ENCODE data around the gene MBD5. TPM values are rescaled to one million over a fixed set of nuclear protein-coding genes. Genes with fewer than 3 reads are reported as not detected.

MBD5 gene
- total and polyA plus RNA-seq, 5 donors = 5.6 to 37.0 (median 33.9) TPM

GRCh38 chr2:148231858-148232257, 211.0 kb downstream of the MBD5 start:
- no peak for DNase-seq
- Histone ChIP-seq H3K4me1 (ENCODE audit: control insufficient read depth, insufficient read depth, low read length) (no peaks in the 10 kb centered on the region), H3K9me3 (ENCODE audit: control insufficient read depth, low read length) (no peaks in the 10 kb centered on the region), H3K27me3 (ENCODE audit: control insufficient read depth, insufficient read depth) (no peaks in the 10 kb centered on the region), H3K27ac (ENCODE audit: low read length) (no peak overlapping the region), H3K4me3 (ENCODE audit: low read length) (no peak overlapping the region)
- intact Hi-C loops (cut with DNase I) = no loop called here
- 81% methylated on average over 3 of the region's 3 CpGs for WGBS
- ATAC-seq = no peak

GRCh38 chr2:148234143-148234542, 213.3 kb downstream of the MBD5 start:
- no peaks in the 10 kb centered on the region for H3K27me3 ChIP-seq (ENCODE audit: control insufficient read depth, insufficient read depth)
- no peak overlapping the region for H3K4me3 ChIP-seq (ENCODE audit: low read length)
- ATAC-seq (no peak), DNase-seq (no peak)
- no peak overlapping the region for H3K27ac ChIP-seq (ENCODE audit: low read length)
- no peaks in the 10 kb centered on the region for H3K9me3 ChIP-seq (ENCODE audit: control insufficient read depth, low read length)
- H3K4me1 ChIP-seq (ENCODE audit: control insufficient read depth, insufficient read depth, low read length) = no peaks in the 10 kb centered on the region
- WGBS = 58% methylated on average over 1 of the region's 1 CpG
- intact Hi-C loops (cut with DNase I) = no loop called here

- intact Hi-C loops (cut with DNase I) = no loop called here
- Histone ChIP-seq H3K27ac (ENCODE audit: low read length) (no peak overlapping the region), H3K9me3 (ENCODE audit: control insufficient read depth, low read length) (no peaks in the 10 kb centered on the region), H3K4me3 (ENCODE audit: low read length) (no peak overlapping the region), H3K27me3 (ENCODE audit: control insufficient read depth, insufficient read depth) (no peaks in the 10 kb centered on the region), H3K4me1 (ENCODE audit: control insufficient read depth, insufficient read depth, low read length) (no peaks in the 10 kb centered on the region)
- DNase-seq = no peak
- ATAC-seq = no peak
Observed at GRCh38 chr2:148237911-148238310, 217.0 kb downstream of the MBD5 start.

GRCh38 chr2:148238561-148238960, 217.7 kb downstream of the MBD5 start:
- 95% methylated on average over 4 of the region's 4 CpGs for WGBS
- H3K27ac ChIP-seq (ENCODE audit: low read length) = no peak overlapping the region

GRCh38 chr2:148240838-148241237, 219.9 kb downstream of the MBD5 start:
- Histone ChIP-seq H3K9me3 (ENCODE audit: control insufficient read depth, low read length) (no peaks in the 10 kb centered on the region), H3K27me3 (ENCODE audit: control insufficient read depth, insufficient read depth) (no peaks in the 10 kb centered on the region), H3K27ac (ENCODE audit: low read length) (no peak overlapping the region), H3K4me1 (ENCODE audit: control insufficient read depth, insufficient read depth, low read length) (no peaks in the 10 kb centered on the region), H3K4me3 (ENCODE audit: low read length) (no peak overlapping the region)
- intact Hi-C loops (cut with DNase I) = no loop called here
- WGBS = 97% methylated on average over 1 of the region's 1 CpG
- DNase-seq (no peak), ATAC-seq (no peak)

More at GRCh38 chr2:148238561-148238960, 217.7 kb downstream of the MBD5 start:
- H3K27me3 ChIP-seq (ENCODE audit: control insufficient read depth, insufficient read depth) = no peaks in the 10 kb centered on the region
- intact Hi-C loops (cut with DNase I) = no loop called here
- H3K4me3 ChIP-seq (ENCODE audit: low read length) = no peak overlapping the region
- no peaks in the 10 kb centered on the region for H3K9me3 ChIP-seq (ENCODE audit: control insufficient read depth, low read length)
- DNase-seq = no peak
- no peak for ATAC-seq
- no peaks in the 10 kb centered on the region for H3K4me1 ChIP-seq (ENCODE audit: control insufficient read depth, insufficient read depth, low read length)

- no peaks in the 10 kb centered on the region for H3K4me1 ChIP-seq (ENCODE audit: control insufficient read depth, insufficient read depth, low read length)
- H3K9me3 ChIP-seq (ENCODE audit: control insufficient read depth, low read length) = no peaks in the 10 kb centered on the region
- intact Hi-C loops (cut with DNase I) = no loop called here
- DNase-seq (no peak), ATAC-seq (no peak)
- WGBS = 84% methylated on average over 5 of the region's 5 CpGs
- no peak overlapping the region for H3K4me3 ChIP-seq (ENCODE audit: low read length)
- no peak overlapping the region for H3K27ac ChIP-seq (ENCODE audit: low read length)
- no peaks in the 10 kb centered on the region for H3K27me3 ChIP-seq (ENCODE audit: control insufficient read depth, insufficient read depth)
Observed at GRCh38 chr2:148244593-148245292, 223.9 kb downstream of the MBD5 start.

GRCh38 chr2:148251993-148252392, 231.1 kb downstream of the MBD5 start:
- no peak for ATAC-seq
- WGBS = 86% methylated on average over 5 of the region's 5 CpGs
- no peaks in the 10 kb centered on the region for H3K4me1 ChIP-seq (ENCODE audit: control insufficient read depth, insufficient read depth, low read length)
- no peaks in the 10 kb centered on the region for H3K27me3 ChIP-seq (ENCODE audit: control insufficient read depth, insufficient read depth)
- H3K9me3 ChIP-seq (ENCODE audit: control insufficient read depth, low read length) = no peaks in the 10 kb centered on the region
- intact Hi-C loops (cut with DNase I) = no loop called here
- no peak overlapping the region for H3K27ac ChIP-seq (ENCODE audit: low read length)
- no peak for DNase-seq
- no peak overlapping the region for H3K4me3 ChIP-seq (ENCODE audit: low read length)

- no peaks in the 10 kb centered on the region for H3K9me3 ChIP-seq (ENCODE audit: control insufficient read depth, low read length)
- H3K4me3 ChIP-seq (ENCODE audit: low read length) = no peak overlapping the region
- DNase-seq = no peak
- intact Hi-C loops (cut with DNase I) = no loop called here
- no peaks in the 10 kb centered on the region for H3K27me3 ChIP-seq (ENCODE audit: control insufficient read depth, insufficient read depth)
- no peak for ATAC-seq
- WGBS = 97% methylated on average over 2 of the region's 2 CpGs
- no peaks in the 10 kb centered on the region for H3K4me1 ChIP-seq (ENCODE audit: control insufficient read depth, insufficient read depth, low read length)
- H3K27ac ChIP-seq (ENCODE audit: low read length) = no peak overlapping the region
Observed at GRCh38 chr2:148252646-148253045, 231.8 kb downstream of the MBD5 start.

GRCh38 chr2:148253685-148254084, 232.8 kb downstream of the MBD5 start:
- ATAC-seq = no peak
- WGBS = 96% methylated on average over 6 of the region's 6 CpGs
- no peaks in the 10 kb centered on the region for H3K4me1 ChIP-seq (ENCODE audit: control insufficient read depth, insufficient read depth, low read length)
- H3K27me3 ChIP-seq (ENCODE audit: control insufficient read depth, insufficient read depth) = no peaks in the 10 kb centered on the region
- no peak overlapping the region for H3K4me3 ChIP-seq (ENCODE audit: low read length)
- no peak for DNase-seq
- no peak overlapping the region for H3K27ac ChIP-seq (ENCODE audit: low read length)
- intact Hi-C loops (cut with DNase I) = no loop called here
- H3K9me3 ChIP-seq (ENCODE audit: control insufficient read depth, low read length) = no peaks in the 10 kb centered on the region

GRCh38 chr2:148255929-148256328, 235.0 kb downstream of the MBD5 start:
- intact Hi-C loops (cut with DNase I) = no loop called here
- ATAC-seq = no peak
- H3K27ac ChIP-seq (ENCODE audit: low read length) = no peak overlapping the region
- 96% methylated on average over 8 of the region's 8 CpGs for WGBS
- DNase-seq = no peak
- H3K4me3 ChIP-seq (ENCODE audit: low read length) = no peak overlapping the region
- H3K9me3 ChIP-seq (ENCODE audit: control insufficient read depth, low read length) = no peaks in the 10 kb centered on the region
- H3K27me3 ChIP-seq (ENCODE audit: control insufficient read depth, insufficient read depth) = no peaks in the 10 kb centered on the region
- no peaks in the 10 kb centered on the region for H3K4me1 ChIP-seq (ENCODE audit: control insufficient read depth, insufficient read depth, low read length)

GRCh38 chr2:148257276-148257675, 236.4 kb downstream of the MBD5 start:
- no peak overlapping the region for H3K27ac ChIP-seq (ENCODE audit: low read length)
- no peaks in the 10 kb centered on the region for H3K9me3 ChIP-seq (ENCODE audit: control insufficient read depth, low read length)
- no peaks in the 10 kb centered on the region for H3K4me1 ChIP-seq (ENCODE audit: control insufficient read depth, insufficient read depth, low read length)
- no peaks in the 10 kb centered on the region for H3K27me3 ChIP-seq (ENCODE audit: control insufficient read depth, insufficient read depth)
- DNase-seq = no peak
- no peak overlapping the region for H3K4me3 ChIP-seq (ENCODE audit: low read length)
- 97% methylated on average over 6 of the region's 6 CpGs for WGBS
- intact Hi-C loops (cut with DNase I) = no loop called here
- no peak for ATAC-seq

GRCh38 chr2:148258124-148258523, 237.2 kb downstream of the MBD5 start:
- ATAC-seq (no peak), DNase-seq (no peak)
- 78% methylated on average over 10 of the region's 10 CpGs for WGBS
- intact Hi-C loops (cut with DNase I) = no loop called here
- H3K27ac ChIP-seq (ENCODE audit: low read length) = no peak overlapping the region
- H3K4me1 ChIP-seq (ENCODE audit: control insufficient read depth, insufficient read depth, low read length) = no peaks in the 10 kb centered on the region
- no peak overlapping the region for H3K4me3 ChIP-seq (ENCODE audit: low read length)
- no peaks in the 10 kb centered on the region for H3K9me3 ChIP-seq (ENCODE audit: control insufficient read depth, low read length)
- H3K27me3 ChIP-seq (ENCODE audit: control insufficient read depth, insufficient read depth) = no peaks in the 10 kb centered on the region

Data from right cardiac atrium (tissue), 5 donors.